Measurements from ENCODE around the gene GSE1. TPM values are rescaled to one million over a fixed set of nuclear protein-coding genes. Genes with fewer than 3 reads are reported as not detected.

The GSE1 gene
- total RNA-seq, 1 donor from 2014 or later: 28.8 TPM

- no peak for DNase-seq
Measured at GRCh38 chr16:85621698-85622428, 8.7 kb downstream of the GSE1 start.

- no peak for DNase-seq
Measured at GRCh38 chr16:85622683-85623082, 9.6 kb downstream of the GSE1 start.

DNA sequence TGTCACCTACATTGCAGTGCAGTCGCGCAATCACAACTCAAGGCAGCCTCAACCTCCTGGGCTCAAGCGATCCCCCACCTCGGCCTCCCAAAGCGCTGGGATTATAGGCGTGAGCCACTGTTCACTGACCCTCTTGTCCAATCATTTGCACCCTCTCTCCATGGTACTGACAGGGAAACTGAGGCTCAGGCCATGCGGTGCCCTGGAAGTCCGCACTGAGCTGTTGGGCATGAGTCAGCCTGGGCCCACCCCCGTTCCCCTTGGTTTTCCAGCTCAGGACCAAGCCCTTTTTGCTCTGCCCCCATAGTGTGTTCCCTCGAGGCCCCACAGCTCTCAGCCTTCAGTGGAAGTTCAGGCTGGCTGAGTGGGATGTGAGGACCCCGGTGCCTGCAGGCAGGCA is 10.1 kb downstream of the GSE1 start:
- no peak for DNase-seq

GRCh38 chr16:85623997-85624601 is 11.0 kb downstream of the GSE1 start:
- no peak for DNase-seq

GRCh38 chr16:85624646-85625045 is 11.5 kb downstream of the GSE1 start:
- no peak for DNase-seq

GRCh38 chr16:85625053-85625452 is 11.9 kb downstream of the GSE1 start:
- no peak for DNase-seq

DNA sequence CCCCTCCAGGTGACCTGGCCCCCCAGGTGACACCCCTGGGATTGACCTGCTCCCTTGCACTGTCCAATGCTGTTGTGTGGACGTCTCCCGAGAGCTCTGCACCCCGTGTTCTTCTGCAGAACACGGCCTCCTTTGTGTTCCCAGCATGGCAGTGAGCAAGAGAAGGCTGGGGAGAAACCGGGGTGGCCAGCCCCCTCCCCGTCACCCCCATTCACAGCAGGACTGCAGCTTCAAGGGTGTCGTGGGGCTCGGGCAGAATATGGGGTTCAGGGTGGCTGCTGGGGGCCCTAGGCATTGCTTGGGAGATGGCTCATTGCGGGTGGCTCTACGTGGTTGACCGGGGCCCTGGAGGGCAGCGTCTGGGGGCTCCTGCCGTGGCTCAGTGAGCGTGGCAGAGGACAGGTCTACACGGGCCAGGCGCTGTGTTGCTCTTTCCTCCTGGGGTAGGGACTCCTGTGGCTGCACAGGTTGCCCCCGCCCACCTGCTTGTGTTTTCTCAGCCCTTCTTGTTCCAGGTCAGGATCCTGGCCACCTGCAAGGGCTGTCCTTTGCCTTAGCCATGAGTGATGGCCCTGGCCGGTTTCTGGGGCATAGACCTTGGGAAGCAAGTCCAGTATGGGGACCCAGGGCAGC is 12.5 kb downstream of the GSE1 start:
- no peak for DNase-seq

GRCh38 chr16:85626191-85626981 is 13.3 kb downstream of the GSE1 start:
- no peak for DNase-seq

- DNase-seq: no peak
Measured at GRCh38 chr16:85627089-85627488, 14.0 kb downstream of the GSE1 start.

- DNase-seq: no peak
Measured at GRCh38 chr16:85627526-85628264, 14.6 kb downstream of the GSE1 start.

GRCh38 chr16:85628265-85628556 is 15.1 kb downstream of the GSE1 start:
- no peak for DNase-seq

DNA sequence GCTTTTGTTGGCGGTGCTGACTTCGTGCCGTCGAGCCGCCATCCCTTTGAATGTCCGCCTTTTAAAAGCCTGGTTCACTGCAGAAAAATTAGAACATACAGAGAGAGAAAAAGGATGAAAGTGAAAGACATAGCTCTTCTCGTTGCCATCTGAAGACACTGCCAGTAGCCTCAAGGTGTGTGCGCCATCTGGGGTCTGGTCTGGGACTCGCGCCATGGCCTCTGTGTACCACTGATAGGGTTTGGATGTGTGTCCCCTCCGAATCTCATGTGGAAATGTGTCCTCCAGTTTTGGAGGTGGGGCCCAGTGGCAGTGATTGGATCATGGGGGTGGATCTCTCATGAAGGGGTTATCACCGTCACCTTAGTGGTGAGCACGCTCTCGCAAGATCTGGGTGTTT is 15.5 kb downstream of the GSE1 start:
- no peak for DNase-seq

DNA sequence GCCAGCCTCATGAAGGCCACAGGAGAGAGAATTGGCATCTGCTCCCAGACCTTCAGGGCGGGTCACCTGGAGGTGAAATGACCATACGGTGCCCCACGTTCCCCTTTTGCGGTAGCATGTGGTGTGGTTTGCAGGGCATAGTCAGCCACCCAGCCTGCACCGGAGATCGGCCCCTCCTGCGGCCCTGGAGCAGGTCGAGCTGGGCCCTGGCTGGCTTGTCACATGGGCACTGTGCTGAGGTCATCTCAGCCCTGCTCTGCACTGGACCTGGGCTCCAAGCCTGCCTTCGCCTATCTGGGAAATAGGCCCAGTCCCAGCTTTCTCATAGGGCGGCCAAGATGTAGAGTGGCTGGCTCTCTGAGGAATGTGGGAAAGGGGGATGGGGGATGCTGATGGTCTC is 16.2 kb downstream of the GSE1 start:
- no peak for DNase-seq

- no peak for DNase-seq
Measured at GRCh38 chr16:85629853-85630252, 16.7 kb downstream of the GSE1 start.

DNA sequence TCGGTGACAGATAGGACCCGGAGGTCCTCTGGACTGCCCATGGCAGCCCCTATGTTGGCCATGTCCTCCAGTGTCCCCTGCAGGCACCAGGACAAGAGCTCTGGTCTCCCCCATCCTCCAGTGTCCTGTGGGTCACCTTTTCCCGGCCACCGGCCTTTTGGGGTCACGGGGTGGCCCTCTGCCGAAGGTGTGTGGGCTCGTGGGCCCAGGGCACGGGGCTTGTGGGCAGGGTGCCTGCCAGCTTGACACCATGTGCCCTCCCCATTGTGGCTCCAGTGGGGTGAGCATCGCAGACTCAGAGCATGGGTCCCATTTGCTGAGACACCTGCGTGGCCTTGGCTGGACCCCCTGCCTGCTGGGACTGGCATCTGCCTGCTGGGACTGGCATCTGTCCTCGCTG is 18.1 kb downstream of the GSE1 start:
- DNase-seq: no peak

GRCh38 chr16:85631802-85632393 is 18.8 kb downstream of the GSE1 start:
- DNase-seq: no peak

DNA sequence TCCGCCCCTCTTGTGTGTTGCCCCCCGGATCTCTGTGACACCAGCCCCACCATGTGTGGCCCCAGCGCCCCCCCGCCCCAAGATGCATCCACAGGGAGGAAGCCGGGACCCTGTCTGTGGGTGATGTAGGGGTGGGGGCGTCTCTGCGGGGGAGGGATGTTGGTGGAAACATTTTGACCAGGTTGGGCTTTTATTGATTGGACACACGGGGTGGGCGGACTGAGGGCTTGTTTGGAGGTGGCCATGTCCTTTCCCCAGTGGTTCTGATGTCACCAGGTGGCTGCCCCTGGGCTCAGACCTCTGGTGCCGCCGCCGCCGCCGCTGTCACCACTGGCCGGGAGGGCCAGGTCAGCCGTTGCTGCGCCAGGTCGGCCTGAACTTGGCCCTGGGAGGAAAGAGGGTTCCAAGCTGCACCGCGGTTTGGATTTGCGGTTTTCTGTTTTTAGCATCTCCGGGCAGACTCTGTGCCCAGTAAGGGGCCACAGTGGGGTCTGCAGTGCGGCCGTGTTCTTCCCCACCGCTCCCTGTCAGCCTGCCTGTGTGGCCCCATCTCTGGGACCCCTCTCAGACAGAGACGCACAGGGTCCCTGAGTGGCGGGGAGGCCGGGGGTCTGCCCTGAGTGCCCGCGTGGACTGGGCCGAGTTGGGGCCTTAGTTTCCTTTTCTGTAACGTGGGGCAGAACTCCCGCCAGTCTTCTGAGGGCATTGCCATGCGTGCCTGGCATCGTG is 19.8 kb downstream of the GSE1 start:
- DNase-seq: no peak

DNA sequence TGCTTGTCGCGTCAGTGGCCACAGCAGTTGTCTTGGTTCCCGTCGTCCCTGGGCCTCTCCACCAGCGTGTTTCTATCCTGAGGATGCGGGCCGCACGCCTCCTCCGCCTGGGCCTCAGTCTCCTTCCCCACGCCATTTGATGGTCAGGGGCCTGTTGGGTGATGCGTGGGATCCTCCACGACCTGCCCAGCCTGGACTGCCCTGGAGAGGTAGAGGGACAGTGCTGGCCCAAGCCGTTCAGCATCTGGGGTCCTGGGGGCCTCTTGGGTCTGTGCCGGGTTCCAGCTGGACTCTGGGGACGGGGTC is 20.3 kb downstream of the GSE1 start:
- DNase-seq: no peak

- DNase-seq: no peak
Measured at GRCh38 chr16:85633888-85634287, 20.8 kb downstream of the GSE1 start.

DNA sequence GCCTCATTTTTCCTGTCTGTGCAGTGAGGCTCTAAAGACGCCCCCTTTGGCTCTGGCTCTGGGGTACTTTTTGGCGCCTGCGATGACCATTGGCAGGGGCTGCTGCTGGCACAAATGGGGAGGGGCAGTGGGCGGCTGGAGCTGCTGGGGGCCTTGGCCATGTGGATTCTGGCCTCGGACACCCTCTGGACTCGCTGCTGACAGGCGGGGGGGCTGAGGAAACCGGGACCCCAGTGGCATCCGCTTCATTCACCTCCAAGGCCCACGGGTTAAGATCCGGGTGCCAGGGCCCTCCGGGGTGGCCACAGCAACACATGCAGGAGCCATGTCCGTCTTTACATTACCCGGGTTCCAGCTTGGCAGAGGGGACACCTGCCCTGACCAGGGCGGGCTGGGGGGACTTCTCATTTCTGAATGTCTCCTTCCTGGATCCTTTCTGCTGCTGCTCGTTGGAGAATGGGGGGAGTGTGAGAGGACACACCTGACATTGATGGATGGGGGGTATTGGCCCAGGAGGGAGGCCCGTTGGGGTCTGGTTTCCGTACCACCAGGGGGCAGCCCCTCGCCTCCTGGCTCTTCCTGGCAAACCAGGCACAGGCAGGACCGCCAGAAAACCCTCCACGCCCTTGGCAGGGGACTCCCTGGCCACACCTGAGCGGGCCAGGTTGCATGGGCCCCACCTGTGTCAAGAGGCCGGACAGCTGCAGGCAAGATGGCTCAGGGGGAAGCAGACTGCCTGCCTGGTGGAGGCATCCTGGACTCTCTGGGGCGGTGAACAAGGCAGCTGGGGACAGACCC is 21.8 kb downstream of the GSE1 start:
- DNase-seq: no peak

GRCh38 chr16:85635545-85636140 is 22.5 kb downstream of the GSE1 start:
- DNase-seq: no peak
